GM12891 (cell line): ENCODE measurements around the gene AP2A1.

ENCODE experiments used
- DNase-seq: peaks from one replicate; pipeline ENCODE4 v3.0.0; 2011; ENCODE audit warnings: low spot score; ENCODE audit not compliant: insufficient read length
- FAIRE-seq: peaks from 2 replicates; lab custom pipeline; 2011; peaks lifted over from hg19 to GRCh38; lab: Jason Lieb, UNC
- PAX5 ChIP-seq: IDR thresholded peaks from 2 replicates; pipeline ENCODE4 v1.6.1; 2011; ENCODE audit warnings: low read length, moderate library complexity, mild to moderate bottlenecking; ENCODE audit not compliant: insufficient read depth, severe bottlenecking
- POLR2A ChIP-seq: IDR thresholded peaks from 2 replicates; pipeline ENCODE4 v1.6.1; 2011; ENCODE audit warnings: low read depth, low read length, control low read depth
- POLR2AphosphoS5 ChIP-seq: IDR thresholded peaks from 2 replicates; pipeline ENCODE4 v1.6.1; 2011; ENCODE audit warnings: low read depth, low read length, control low read depth
- POU2F2 ChIP-seq: IDR thresholded peaks from 2 replicates; pipeline ENCODE4 v1.6.1; 2011; ENCODE audit warnings: low read depth, mild to moderate bottlenecking, control low read depth, low read length, moderate library complexity
- SPI1 ChIP-seq: IDR thresholded peaks from 2 replicates; pipeline ENCODE4 v1.6.1; 2011; ENCODE audit warnings: low read depth, low read length, control low read depth
- TAF1 ChIP-seq: IDR thresholded peaks from 2 replicates; pipeline ENCODE4 v1.6.1; 2011; ENCODE audit warnings: low read depth, low read length, control low read depth

Gene AP2A1

DNA sequence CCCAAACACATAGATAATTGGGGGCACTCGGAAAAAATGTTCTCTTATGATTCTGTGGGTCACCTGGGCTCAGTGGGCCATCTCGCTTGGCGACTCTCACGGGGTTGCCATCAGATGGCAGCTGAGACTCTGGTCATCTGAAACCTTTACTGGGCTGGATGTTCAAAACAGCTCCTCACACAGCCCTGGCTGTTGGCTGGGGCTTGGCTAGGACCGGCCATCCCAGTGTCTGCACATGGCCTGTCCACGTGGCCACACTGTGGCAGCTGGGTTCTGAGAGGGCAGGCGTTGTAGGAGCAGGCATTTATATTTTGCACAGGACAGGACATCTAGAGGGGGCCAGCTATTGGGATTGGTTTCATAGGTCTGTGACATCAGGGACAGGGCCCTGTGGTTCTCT, 66.8 kb downstream of the AP2A1 start:
- TF ChIP-seq POLR2A (no peak), POU2F2 (no peak), SPI1 (no peak), POLR2AphosphoS5 (no peak), PAX5 (no peak), TAF1 (no peak)
- DNase-seq, result no peak

DNA sequence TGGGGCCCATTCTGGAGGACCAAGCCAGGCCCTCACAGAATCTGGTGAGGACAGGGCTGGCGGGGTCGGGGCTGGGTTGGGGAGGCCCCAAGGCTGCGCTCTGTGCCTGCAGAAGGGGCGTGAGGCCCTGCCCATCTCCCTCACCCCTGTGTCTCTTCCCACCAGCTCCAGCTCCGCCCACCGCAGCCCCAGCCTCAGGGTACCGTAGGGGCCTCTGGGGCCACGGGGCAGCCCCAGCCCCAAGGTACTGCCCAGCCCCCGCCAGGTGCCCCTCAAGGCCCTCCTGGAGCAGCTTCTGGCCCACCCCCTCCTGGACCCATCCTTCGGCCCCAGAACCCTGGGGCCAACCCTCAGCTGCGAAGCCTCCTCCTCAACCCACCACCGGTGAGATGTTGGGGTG, 68.8 kb downstream of the AP2A1 start:
- TF ChIP-seq POLR2AphosphoS5 (no peak), POU2F2 (no peak), SPI1 (no peak), PAX5 (no peak), POLR2A (no peak)
- DNase-seq (no peak), FAIRE-seq (no peak)

More for the DNA sequence above, 66.8 kb downstream of the AP2A1 start:
- FAIRE-seq, result no peak

DNA sequence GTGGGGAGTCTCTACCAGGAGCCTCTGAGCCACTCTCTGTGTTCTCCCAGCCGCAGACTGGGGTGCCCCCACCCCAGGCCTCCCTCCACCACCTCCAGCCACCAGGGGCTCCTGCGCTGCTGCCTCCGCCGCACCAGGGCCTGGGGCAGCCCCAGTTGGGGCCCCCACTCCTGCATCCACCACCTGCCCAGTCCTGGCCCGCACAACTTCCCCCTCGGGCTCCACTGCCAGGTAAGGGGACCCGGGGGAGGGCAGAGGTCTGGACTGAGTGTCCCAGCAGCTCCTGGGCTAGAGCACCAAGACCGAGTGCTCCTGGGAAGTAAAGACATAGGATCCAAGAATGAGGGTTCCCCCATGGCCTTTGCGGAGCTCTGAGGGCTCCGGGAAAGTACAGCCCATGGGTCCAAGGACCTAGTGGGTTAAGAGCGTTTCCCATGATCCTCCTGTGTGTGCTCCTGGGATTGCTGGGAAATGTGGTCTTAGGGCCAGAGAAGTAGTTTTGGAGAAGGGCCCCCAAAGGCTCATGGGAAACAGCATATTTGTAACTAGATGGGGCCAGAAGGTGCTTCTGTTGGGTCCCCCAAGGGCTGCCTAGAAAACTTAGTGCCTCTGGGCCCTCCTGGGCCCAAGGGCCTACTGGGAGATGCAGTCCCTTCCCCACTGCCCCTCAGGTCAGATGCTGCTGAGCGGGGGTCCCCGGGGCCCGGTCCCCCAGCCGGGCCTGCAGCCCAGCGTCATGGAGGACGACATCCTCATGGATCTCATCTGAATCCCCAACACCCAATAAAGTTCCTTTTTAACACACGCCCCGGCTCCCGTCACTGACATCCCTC, 69.6 kb downstream of the AP2A1 start:
- FAIRE-seq (no peak), DNase-seq (no peak)
- TF ChIP-seq SPI1 (no peak), POLR2AphosphoS5 (no peak), POU2F2 (no peak)

DNA sequence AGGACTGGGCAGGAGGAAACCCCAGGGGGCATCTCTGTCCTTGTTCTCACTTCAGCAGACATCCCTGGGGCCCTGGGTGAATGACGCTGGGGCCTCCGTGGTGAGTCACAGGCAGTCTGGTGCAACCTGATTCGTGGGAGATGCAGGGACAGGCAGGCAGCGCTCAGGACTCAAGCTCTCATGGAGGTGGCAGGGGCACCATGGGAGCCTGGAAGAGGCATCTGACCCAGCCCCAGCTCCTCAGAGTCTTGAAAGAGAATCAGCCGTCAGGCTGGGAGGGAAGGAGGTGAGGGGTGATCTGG, 70.2 kb downstream of the AP2A1 start:
- TF ChIP-seq PAX5 (no peak), TAF1 (no peak), POU2F2 (no peak), POLR2AphosphoS5 (no peak), POLR2A (no peak), SPI1 (no peak)
- no peak for DNase-seq
- no peak for FAIRE-seq

DNA sequence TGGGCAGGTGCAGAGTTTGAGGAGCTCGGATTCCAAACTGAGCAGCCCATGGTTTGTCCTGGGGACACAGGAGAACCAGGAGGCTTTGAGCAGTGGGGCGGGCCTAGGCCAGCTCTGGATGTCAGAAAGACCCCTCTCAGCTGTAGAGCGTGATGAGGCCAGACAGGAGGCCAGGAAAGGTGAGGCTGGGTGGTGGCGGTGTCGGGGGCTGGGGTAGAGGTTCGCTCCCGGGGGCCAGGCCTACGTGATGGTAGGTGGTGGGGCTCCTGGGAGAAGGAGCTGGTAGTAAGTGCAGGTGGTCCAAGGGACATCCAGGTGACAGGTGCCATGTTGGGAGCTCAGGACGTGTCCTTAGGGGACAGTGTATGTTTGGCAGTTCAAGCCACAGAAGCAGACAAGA, 70.6 kb downstream of the AP2A1 start:
- FAIRE-seq, result no peak
- no peak for DNase-seq

DNA sequence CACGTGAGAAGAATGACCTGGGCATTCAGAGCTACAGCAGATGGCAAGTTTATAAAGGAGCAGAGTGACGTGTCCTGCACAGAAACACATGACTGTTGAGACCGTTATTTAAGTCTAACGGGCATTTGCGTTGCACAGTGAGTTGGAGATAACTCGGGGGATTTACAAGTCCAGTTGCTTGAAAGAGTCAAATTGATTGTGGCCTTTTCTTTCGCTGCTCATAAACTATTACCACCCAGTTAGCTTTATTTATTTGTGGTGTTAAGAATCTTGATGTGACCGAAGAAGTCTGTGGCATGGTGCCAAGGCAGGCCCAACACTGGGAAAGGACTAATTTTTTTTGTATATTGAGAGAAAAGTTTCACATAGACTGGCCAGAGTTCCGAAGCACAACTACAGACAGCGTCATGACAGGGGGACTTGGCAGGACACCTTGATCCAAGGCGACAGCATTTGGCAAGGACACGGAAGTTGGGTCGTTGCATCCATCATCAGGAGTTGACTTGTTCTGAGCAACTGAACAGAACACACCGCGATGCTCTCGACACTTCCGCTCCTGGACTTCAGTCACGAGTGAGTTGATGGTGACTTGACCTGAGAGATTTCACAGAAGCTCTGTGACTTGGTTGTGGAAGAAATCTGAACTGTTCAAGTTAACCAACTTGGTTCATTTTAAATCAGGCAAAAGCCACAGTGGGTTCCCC, 72.2 kb downstream of the AP2A1 start:
- TF ChIP-seq POLR2A (0 out of 2 replicates have a peak, but pooled peaks have one; percentile 16), SPI1 (no peak), POU2F2 (no peak)
- FAIRE-seq (no peak), DNase-seq (no peak)

More for the DNA sequence above, 70.6 kb downstream of the AP2A1 start:
- no peak for TF ChIP-seq PAX5
- TF ChIP-seq POLR2AphosphoS5, result peak; percentile 14; the same call in 1 of the 2 replicates

DNA sequence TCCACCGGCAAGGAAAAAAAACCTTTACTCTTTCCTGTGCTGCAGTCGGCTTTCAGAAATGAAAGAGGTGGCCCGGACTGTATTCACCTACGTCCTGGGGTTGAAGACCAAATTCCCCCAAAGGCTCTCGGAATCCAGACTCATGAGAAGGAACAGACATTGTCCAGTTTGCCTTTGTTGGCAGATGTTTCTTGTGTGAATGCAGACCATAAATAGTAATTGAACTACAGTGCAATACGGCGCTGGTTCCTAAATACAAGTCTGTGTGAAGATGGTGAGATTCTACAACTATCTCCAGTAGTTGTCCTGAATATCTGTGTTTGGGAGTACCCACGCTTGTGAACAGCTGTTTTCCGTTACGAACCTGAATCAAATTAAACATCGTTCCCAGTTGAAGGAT, 72.9 kb downstream of the AP2A1 start:
- no peak for DNase-seq
- FAIRE-seq, result no peak
- TF ChIP-seq TAF1 (no peak), POLR2AphosphoS5 (no peak), PAX5 (no peak), POU2F2 (no peak), POLR2A (no peak), SPI1 (no peak)

DNA sequence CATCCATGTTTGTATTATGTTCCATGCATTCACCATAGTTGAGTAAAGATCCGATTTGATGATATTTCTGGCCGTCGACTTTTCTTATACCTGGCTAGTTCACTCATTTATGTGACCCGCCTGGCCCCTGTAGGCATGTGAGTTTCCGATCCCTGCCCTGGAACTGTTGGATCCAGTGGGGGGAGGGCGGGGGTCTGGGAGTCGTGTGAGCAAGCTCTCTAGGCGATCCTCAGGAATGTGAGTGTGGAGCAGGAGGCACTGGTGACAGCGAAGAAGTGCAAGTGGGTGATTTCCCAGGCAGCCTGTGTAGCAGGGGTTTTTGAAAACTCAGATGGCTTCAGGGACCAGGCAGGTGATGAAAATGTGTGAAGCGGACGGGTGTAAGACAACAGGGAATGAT, 73.5 kb downstream of the AP2A1 start:
- no peak for FAIRE-seq
- DNase-seq, result no peak
- TF ChIP-seq TAF1 (no peak), POU2F2 (no peak), PAX5 (no peak), SPI1 (no peak), POLR2A (no peak), POLR2AphosphoS5 (no peak)

DNA sequence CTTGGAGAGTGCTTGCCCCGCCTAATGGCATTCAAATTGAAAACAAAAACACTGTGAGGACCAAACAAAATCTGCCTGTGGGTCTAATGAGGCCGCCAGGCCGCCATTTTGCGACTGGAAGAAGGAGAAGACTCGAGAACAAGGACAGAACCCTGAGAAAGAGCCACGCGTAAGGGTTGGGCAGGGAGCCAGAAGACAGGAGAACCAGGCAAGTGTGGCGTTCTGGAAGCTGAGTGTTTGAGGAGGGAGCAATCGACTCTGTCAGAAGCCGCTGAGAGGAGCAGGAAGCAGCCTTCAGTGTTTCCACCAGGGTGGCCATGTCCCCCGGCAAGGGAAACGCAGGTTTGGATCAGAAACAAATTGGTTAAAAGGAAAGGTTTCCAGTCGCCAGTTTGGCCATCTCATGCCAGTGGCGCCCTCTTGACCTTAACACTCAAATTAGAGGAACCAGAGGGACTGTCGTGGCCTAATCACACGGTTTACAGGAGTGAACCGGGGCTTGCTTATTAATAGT, 74.0 kb downstream of the AP2A1 start:
- TF ChIP-seq TAF1 (no peak), PAX5 (no peak), POLR2A (no peak), POU2F2 (no peak), POLR2AphosphoS5 (no peak), SPI1 (no peak)
- FAIRE-seq (no peak), DNase-seq (no peak)
